HEK293 (cell line): ENCODE results near the gene MAN1C1.

Experiments used
- CTCF ChIA-PET: fragments of 350-600 bp; formaldehyde crosslinking; extraction: SDS; loops from one replicate; lab custom pipeline; 2021; ENCODE audit warnings: antibody characterized with exemption; lab: Yijun Ruan, JAX
- POLR2A ChIA-PET: fragments of 300-600 bp; formaldehyde crosslinking; extraction: SDS; loops from one replicate; lab custom pipeline; 2020; ENCODE audit warnings: antibody characterized with exemption, inconsistent platforms; lab: Yijun Ruan, JAX
- H3K27ac ChIP-seq: fragments of 200-500 bp; sonication (Bioruptor generic); 2 replicates; pipeline ENCODE4 v1.5.1; 2014; ENCODE audit warnings: low read depth, low read length, control low read depth, inconsistent platforms; ENCODE audit errors: extremely low read depth
- H3K36me3 ChIP-seq, 2 experiments: fragments of 200-500 bp in 1 of 2; sonication (Bioruptor generic) in 1 of 2; 1 replicate in 1 of 2; 2 replicates in 1 of 2; pipeline ENCODE4 v1.5.1; 2014 to 2017; ENCODE audit warnings: inconsistent platforms in 2 of 2, low read length in 2 of 2; ENCODE audit not compliant: control insufficient read depth in 2 of 2, insufficient read depth in 1 of 2
- H3K4me1 ChIP-seq: fragments of 200-500 bp; sonication (Bioruptor generic); 2 replicates; pipeline ENCODE4 v1.5.1; 2014; ENCODE audit warnings: mild to moderate bottlenecking, low read length, inconsistent platforms; ENCODE audit not compliant: control insufficient read depth, insufficient read depth
- H3K4me3 ChIP-seq: 2 replicates; pipeline ENCODE4 v1.5.1; 2011; ENCODE audit warnings: low read depth, mild to moderate bottlenecking, control low read depth, low read length, moderate library complexity
- H3K9me3 ChIP-seq: fragments of 200-500 bp; sonication (Bioruptor generic); 2 replicates; pipeline ENCODE4 v1.5.1; 2014; ENCODE audit warnings: low read depth, low read length, inconsistent platforms; ENCODE audit not compliant: control insufficient read depth, insufficient read depth
- BCL11B ChIP-seq: fragments of 450-650 bp; formaldehyde crosslinking; IDR thresholded peaks from 2 replicates; pipeline ENCODE4 v1.5.1; 2016; ENCODE audit warnings: low read depth, missing biosample characterization, missing genetic modification characterization
- EGR2 ChIP-seq: fragments of 450-650 bp; formaldehyde crosslinking; IDR thresholded peaks from 2 replicates; pipeline ENCODE4 v1.5.1; 2016; ENCODE audit warnings: low read depth, missing biosample characterization, missing genetic modification characterization
- GLIS2 ChIP-seq: fragments of 450-650 bp; formaldehyde crosslinking; IDR thresholded peaks from 2 replicates; pipeline ENCODE4 v1.5.1; 2016; ENCODE audit warnings: missing biosample characterization, missing genetic modification characterization
- KLF1 ChIP-seq: fragments of 450-650 bp; formaldehyde crosslinking; IDR thresholded peaks from 2 replicates; pipeline ENCODE4 v1.5.1; 2016; ENCODE audit warnings: missing biosample characterization, missing genetic modification characterization
- SP7 ChIP-seq: fragments of 450-650 bp; formaldehyde crosslinking; IDR thresholded peaks from 2 replicates; pipeline ENCODE4 v1.5.1; 2016; ENCODE audit warnings: missing biosample characterization, missing genetic modification characterization
- YY1 ChIP-seq: fragments of 450-650 bp; formaldehyde crosslinking; IDR thresholded peaks from 2 replicates; pipeline ENCODE4 v1.5.1; 2018; ENCODE audit warnings: missing biosample characterization, missing genetic modification characterization
- ZFHX2 ChIP-seq: fragments of 450-650 bp; formaldehyde crosslinking; conservative IDR thresholded peaks from 2 replicates; pipeline ENCODE4 v1.5.1; 2016; ENCODE audit warnings: missing biosample characterization, missing genetic modification characterization
- ZNF114 ChIP-seq: fragments of 450-650 bp; formaldehyde crosslinking; IDR thresholded peaks from 2 replicates; pipeline ENCODE4 v1.5.0; 2017; ENCODE audit warnings: missing biosample characterization, missing genetic modification characterization
- ZNF202 ChIP-seq: fragments of 450-650 bp; formaldehyde crosslinking; IDR thresholded peaks from 2 replicates; pipeline ENCODE4 v1.5.1; 2016; ENCODE audit warnings: missing biosample characterization, missing genetic modification characterization, borderline replicate concordance
- ZNF223 ChIP-seq: fragments of 450-650 bp; formaldehyde crosslinking; IDR thresholded peaks from 2 replicates; pipeline ENCODE4 v1.5.1; 2016; ENCODE audit warnings: missing biosample characterization, missing genetic modification characterization
- ZNF24 ChIP-seq: fragments of 450-650 bp; formaldehyde crosslinking; IDR thresholded peaks from 2 replicates; pipeline ENCODE4 v1.5.1; 2016; ENCODE audit warnings: missing biosample characterization, missing genetic modification characterization
- ZNF341 ChIP-seq: fragments of 450-650 bp; formaldehyde crosslinking; IDR thresholded peaks from 2 replicates; pipeline ENCODE4; 2016; ENCODE audit warnings: low read depth, missing biosample characterization, missing genetic modification characterization
- ZNF366 ChIP-seq: fragments of 450-650 bp; formaldehyde crosslinking; conservative IDR thresholded peaks from 2 replicates; pipeline ENCODE4 v1.5.1; 2016; ENCODE audit warnings: missing biosample characterization, missing genetic modification characterization
- ZNF426 ChIP-seq: fragments of 450-650 bp; formaldehyde crosslinking; IDR thresholded peaks from 2 replicates; pipeline ENCODE4 v1.5.1; 2017; ENCODE audit warnings: missing biosample characterization, missing genetic modification characterization, mild to moderate bottlenecking, inconsistent platforms, moderate library complexity
- ZNF433 ChIP-seq: fragments of 450-650 bp; formaldehyde crosslinking; IDR thresholded peaks from 2 replicates; pipeline ENCODE4 v1.5.1; 2016; ENCODE audit warnings: missing biosample characterization, missing genetic modification characterization, low read depth
- ZNF473 ChIP-seq: fragments of 450-650 bp; formaldehyde crosslinking; IDR thresholded peaks from 2 replicates; pipeline ENCODE4 v1.5.1; 2017; ENCODE audit warnings: missing biosample characterization, missing genetic modification characterization
- ZNF501 ChIP-seq: fragments of 450-650 bp; formaldehyde crosslinking; IDR thresholded peaks from 2 replicates; pipeline ENCODE4 v1.5.1; 2016; ENCODE audit warnings: missing biosample characterization, missing genetic modification characterization
- ZNF514 ChIP-seq: fragments of 450-650 bp; formaldehyde crosslinking; IDR thresholded peaks from 2 replicates; pipeline ENCODE4 v1.5.1; 2016; ENCODE audit warnings: missing biosample characterization, missing genetic modification characterization
- ZNF518A ChIP-seq: fragments of 450-650 bp; formaldehyde crosslinking; conservative IDR thresholded peaks from 2 replicates; pipeline ENCODE4 v1.5.1; 2016; ENCODE audit warnings: low read depth, missing biosample characterization, missing genetic modification characterization
- ZNF521 ChIP-seq: fragments of 450-650 bp; formaldehyde crosslinking; IDR thresholded peaks from 2 replicates; pipeline ENCODE4 v1.5.1; 2017; ENCODE audit warnings: missing biosample characterization, mild to moderate bottlenecking, missing genetic modification characterization
- ZNF549 ChIP-seq: fragments of 450-650 bp; IDR thresholded peaks from 2 replicates; pipeline ENCODE4 v1.5.1; 2018; ENCODE audit warnings: missing biosample characterization, missing genetic modification characterization, mild to moderate bottlenecking, inconsistent platforms, moderate library complexity
- ZNF670 ChIP-seq: fragments of 450-650 bp; formaldehyde crosslinking; IDR thresholded peaks from 2 replicates; pipeline ENCODE4 v1.5.1; 2016; ENCODE audit warnings: missing biosample characterization, missing genetic modification characterization, low read depth
- ZNF701 ChIP-seq: fragments of 450-650 bp; formaldehyde crosslinking; IDR thresholded peaks from 2 replicates; pipeline ENCODE4 v1.5.1; 2016; ENCODE audit warnings: missing biosample characterization, missing genetic modification characterization
- ZNF791 ChIP-seq: fragments of 450-650 bp; formaldehyde crosslinking; IDR thresholded peaks from 2 replicates; pipeline ENCODE4 v1.5.1; 2016; ENCODE audit warnings: missing biosample characterization, missing genetic modification characterization
- ZSCAN16 ChIP-seq: fragments of 450-650 bp; formaldehyde crosslinking; IDR thresholded peaks from 2 replicates; pipeline ENCODE4 v1.5.1; 2016; ENCODE audit warnings: missing biosample characterization, missing genetic modification characterization
- ZXDB ChIP-seq: fragments of 450-650 bp; formaldehyde crosslinking; IDR thresholded peaks from 2 replicates; pipeline ENCODE4 v1.5.1; 2016; ENCODE audit warnings: missing biosample characterization, missing genetic modification characterization

Gene MAN1C1

GRCh38 chr1:25685211-25685750, 68.7 kb downstream of the MAN1C1 start:
- TF ChIP-seq ZNF521 (no peak), EGR2 (no peak), ZNF202 (no peak), ZNF473 (tag by site-specific recombination) (no peak), ZNF24 (tag by site-specific recombination) (no peak), ZNF701 (tag by site-specific recombination) (no peak), YY1 (tag by site-specific recombination) (no peak), ZSCAN16 (tag by site-specific recombination) (no peak), ZNF341 (tag by site-specific recombination) (no peak), ZNF518A (tag by site-specific recombination) (no peak), ZNF433 (no peak), GLIS2 (tag by site-specific recombination) (no peak), ZFHX2 (tag by site-specific recombination) (no peak), KLF1 (tag by site-specific recombination) (no peak), ZNF426 (tag by site-specific recombination) (no peak), ZNF501 (tag by site-specific recombination) (no peak), BCL11B (no peak)
- CTCF ChIA-PET, result no interaction called here
- Histone ChIP-seq H3K4me3 (no peak overlapping the region), H3K36me3 (no peaks in the 10 kb centered on the region), H3K4me1 (peaks cover 11% of the 10 kb centered on the region), H3K27ac (no peak overlapping the region), H3K9me3 (no peaks in the 10 kb centered on the region)
- POLR2A ChIA-PET, result no interaction called here

GRCh38 chr1:25685938-25686665, 69.5 kb downstream of the MAN1C1 start:
- TF ChIP-seq ZNF514 (tag by site-specific recombination) (no peak), SP7 (tag by site-specific recombination) (no peak), ZNF223 (no peak), ZNF549 (tag by site-specific recombination) (no peak), ZNF366 (tag by site-specific recombination) (no peak), ZNF670 (tag by site-specific recombination) (no peak), ZXDB (tag by site-specific recombination) (no peak), ZNF791 (tag by site-specific recombination) (no peak), ZNF114 (no peak)
- H3K9me3 ChIP-seq, result no peaks in the 10 kb centered on the region
- H3K4me3 ChIP-seq, result no peak overlapping the region
- H3K27ac ChIP-seq, result no peak overlapping the region
- H3K36me3 ChIP-seq, result no peaks in the 10 kb centered on the region
- CTCF ChIA-PET, result no interaction called here
- POLR2A ChIA-PET, result interaction anchor here (0.6 kb wide), 1 partner anchor 254 kb away, joined by 3 read pairs; no protein-coding TSS in a partner anchor
- peaks cover 11% of the 10 kb centered on the region for H3K4me1 ChIP-seq
